ENCODE measurements around the gene TMEM150A.

- TF ChIP-seq CTCF (IDR thresholded peaks at IDR 0.05; ENCODE audit: low read length): no peak
- TF ChIP-seq EZH2 (IDR thresholded peaks at IDR 0.05; ENCODE audit: borderline replicate concordance, low read length): no peak
Observed at GRCh38 chr2:85649201-85650190, 47.0 kb upstream of the TMEM150A start.

All from OCI-LY1 (cell line).